Gastroesophageal sphincter (tissue), 4 donors: ENCODE measurements around the gene RNF34. TPM values are rescaled to one million over a fixed set of nuclear protein-coding genes. Genes with fewer than 3 reads are reported as not detected.

Experiments
- ATAC-seq: fragments of 150-250 bp; one replicate; pipeline ENCODE4 v1.9.1; 2016; ENCODE audit warnings: mild to moderate bottlenecking, moderate library complexity
- H3K27ac ChIP-seq, 4 donors: fragments of 200-600 bp; sonication (generic) in 3 of 4; 1 replicate in 3 of 4; 2 replicates in 1 of 4; pipeline ENCODE4 v1.5.1; 2016 to 2019
- H3K27me3 ChIP-seq: fragments of 200-600 bp; sonication (generic); one replicate; pipeline ENCODE4 v1.5.1; 2019
- H3K36me3 ChIP-seq, 2 donors: fragments of 200-600 bp; sonication (generic); one replicate each; pipeline ENCODE4 v1.5.1; 2019; ENCODE audit warnings: control low read depth in 1 of 2
- H3K4me1 ChIP-seq, 3 donors: fragments of 200-600 bp; sonication (generic); 1 replicate in 2 of 3; 2 replicates in 1 of 3; pipeline ENCODE4 v1.5.1; 2016 to 2019; ENCODE audit warnings: control low read depth in 2 of 3
- H3K4me3 ChIP-seq, 2 donors: fragments of 200-600 bp; sonication (generic); one replicate each; pipeline ENCODE4 v1.5.1; 2019; ENCODE audit warnings: mild to moderate bottlenecking in 1 of 2, moderate library complexity in 1 of 2
- H3K9me3 ChIP-seq, 3 donors: fragments of 200-600 bp; sonication (generic); one replicate each; pipeline ENCODE4 v1.5.1; 2017 to 2019; ENCODE audit warnings: control low read depth in 2 of 3
- EP300 ChIP-seq: sonication (generic); formaldehyde crosslinking; IDR thresholded peaks from one replicate; pipeline ENCODE4 v1.6.1; 2017; ENCODE audit warnings: antibody characterized with exemption, mild to moderate bottlenecking
- POLR2A ChIP-seq, 2 donors: fragments of 450-650 bp; IDR thresholded peaks; one replicate each; pipeline ENCODE4 v1.6.1; 2017; ENCODE audit warnings: antibody characterized with exemption in 2 of 2, mild to moderate bottlenecking in 2 of 2, moderate library complexity in 1 of 2
- POLR2AphosphoS5 ChIP-seq: sonication (generic); formaldehyde crosslinking; IDR thresholded peaks from one replicate; pipeline ENCODE4 v1.6.1; 2017; ENCODE audit warnings: antibody characterized with exemption
- WGBS, 2 donors: methylation state at CpG; one replicate each; pipeline ENCODE4 v1.1.5; 2018; ENCODE audit warnings: low coverage in 1 of 2; 5-methylcytosine and 5-hydroxymethylcytosine counted together
- total RNA-seq, 4 donors: library from RNA; depleted of rRNA; stranded (reverse); fragments of >200 nt; gene quantifications; one replicate each; pipeline ENCODE4 v1.1.0, GENCODE V29; 2016
- TF ChIP-seq, protein P1 (sequence below), 4 experiments: fragments of 200-600 bp in 2 of 4; fragments of 450-650 bp in 2 of 4; sonication (generic) in 1 of 4; IDR thresholded peaks; one replicate each; pipeline ENCODE4 v1.5.1; 2017 to 2019; ENCODE audit warnings: antibody characterized with exemption in 4 of 4, mild to moderate bottlenecking in 2 of 4, moderate library complexity in 2 of 4

The RNF34 gene
- total RNA-seq, 4 donors from 2014 or later = 42.5 to 76.0 (median 56.3) TPM

DNA sequence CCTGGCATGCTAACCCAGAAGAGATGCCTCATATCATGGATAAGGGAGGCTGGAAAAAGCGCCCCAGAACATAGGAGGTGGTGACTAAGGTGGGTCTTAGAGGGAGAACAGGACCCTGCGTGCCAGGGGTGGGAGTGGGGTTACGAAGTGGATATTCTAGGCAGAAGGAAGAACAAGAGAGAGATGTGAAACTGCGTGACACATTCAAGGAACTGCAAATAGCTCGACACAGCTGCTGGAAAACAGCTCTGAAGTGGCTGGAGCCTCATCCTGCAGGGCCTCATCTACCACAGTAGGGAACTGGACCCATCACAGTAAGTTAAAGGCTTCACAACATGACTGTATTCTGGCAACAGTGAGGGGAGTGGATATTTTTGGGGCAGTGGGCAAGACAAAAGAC lies 61.1 kb downstream of the RNF34 start:
- ATAC-seq = no peak
- H3K4me1 ChIP-seq = peaks cover 0 to 10% (median 6%) of the 10 kb centered on the region in 3 donors
- H3K4me3 ChIP-seq = no peak overlapping the region
- H3K27ac ChIP-seq = no peak overlapping the region
- no peaks in the 10 kb centered on the region for H3K27me3 ChIP-seq
- 84 to 85% methylated on average over 4 to 5 of the region's 5 CpGs for WGBS, 2 donors
- no peaks in the 10 kb centered on the region for H3K36me3 ChIP-seq
- no peaks in the 10 kb centered on the region for H3K9me3 ChIP-seq
- TF ChIP-seq EP300 = no peak
- TF ChIP-seq, protein P1, sequence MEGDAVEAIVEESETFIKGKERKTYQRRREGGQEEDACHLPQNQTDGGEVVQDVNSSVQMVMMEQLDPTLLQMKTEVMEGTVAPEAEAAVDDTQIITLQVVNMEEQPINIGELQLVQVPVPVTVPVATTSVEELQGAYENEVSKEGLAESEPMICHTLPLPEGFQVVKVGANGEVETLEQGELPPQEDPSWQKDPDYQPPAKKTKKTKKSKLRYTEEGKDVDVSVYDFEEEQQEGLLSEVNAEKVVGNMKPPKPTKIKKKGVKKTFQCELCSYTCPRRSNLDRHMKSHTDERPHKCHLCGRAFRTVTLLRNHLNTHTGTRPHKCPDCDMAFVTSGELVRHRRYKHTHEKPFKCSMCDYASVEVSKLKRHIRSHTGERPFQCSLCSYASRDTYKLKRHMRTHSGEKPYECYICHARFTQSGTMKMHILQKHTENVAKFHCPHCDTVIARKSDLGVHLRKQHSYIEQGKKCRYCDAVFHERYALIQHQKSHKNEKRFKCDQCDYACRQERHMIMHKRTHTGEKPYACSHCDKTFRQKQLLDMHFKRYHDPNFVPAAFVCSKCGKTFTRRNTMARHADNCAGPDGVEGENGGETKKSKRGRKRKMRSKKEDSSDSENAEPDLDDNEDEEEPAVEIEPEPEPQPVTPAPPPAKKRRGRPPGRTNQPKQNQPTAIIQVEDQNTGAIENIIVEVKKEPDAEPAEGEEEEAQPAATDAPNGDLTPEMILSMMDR (IDR thresholded peaks at IDR 0.05) = no peak
- no peak for TF ChIP-seq POLR2AphosphoS5
- no peak for TF ChIP-seq POLR2A (IDR thresholded peaks at IDR 0.05)

DNA sequence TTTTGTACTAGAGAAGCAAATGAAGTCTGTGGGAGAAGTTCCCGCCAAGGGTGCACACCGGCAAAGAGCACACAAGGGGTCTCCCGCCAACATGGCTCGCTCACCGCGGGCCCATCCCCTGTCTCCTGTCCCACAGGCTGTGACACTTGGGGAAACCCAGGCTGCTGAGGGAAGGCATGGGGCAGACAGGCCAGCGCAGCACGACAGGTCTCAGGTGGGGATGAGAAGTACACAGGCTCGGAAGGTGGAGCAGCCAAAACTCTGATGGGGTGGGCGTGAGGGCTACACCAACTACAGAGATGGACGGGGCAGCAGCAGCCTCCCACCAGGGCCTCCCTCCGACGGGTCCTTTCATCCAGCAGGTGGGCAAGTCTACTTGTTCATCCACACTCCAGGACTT lies 64.4 kb downstream of the RNF34 start:
- H3K27ac ChIP-seq = no peak overlapping the region
- WGBS, 2 donors = 95 to 100% methylated on average over 3 to 8 of the region's 13 CpGs
- no peak for TF ChIP-seq POLR2AphosphoS5
- no peak for TF ChIP-seq EP300
- no peak for TF ChIP-seq POLR2A (IDR thresholded peaks at IDR 0.05)
- TF ChIP-seq, protein P1 (IDR thresholded peaks at IDR 0.05) = no peak
- H3K9me3 ChIP-seq = no peaks in the 10 kb centered on the region
- H3K4me3 ChIP-seq = no peak overlapping the region
- H3K27me3 ChIP-seq = no peaks in the 10 kb centered on the region
- peaks cover 0 to 28% (median 11%) of the 10 kb centered on the region in 3 donors for H3K4me1 ChIP-seq
- ATAC-seq = no peak
- no peaks in the 10 kb centered on the region for H3K36me3 ChIP-seq

DNA sequence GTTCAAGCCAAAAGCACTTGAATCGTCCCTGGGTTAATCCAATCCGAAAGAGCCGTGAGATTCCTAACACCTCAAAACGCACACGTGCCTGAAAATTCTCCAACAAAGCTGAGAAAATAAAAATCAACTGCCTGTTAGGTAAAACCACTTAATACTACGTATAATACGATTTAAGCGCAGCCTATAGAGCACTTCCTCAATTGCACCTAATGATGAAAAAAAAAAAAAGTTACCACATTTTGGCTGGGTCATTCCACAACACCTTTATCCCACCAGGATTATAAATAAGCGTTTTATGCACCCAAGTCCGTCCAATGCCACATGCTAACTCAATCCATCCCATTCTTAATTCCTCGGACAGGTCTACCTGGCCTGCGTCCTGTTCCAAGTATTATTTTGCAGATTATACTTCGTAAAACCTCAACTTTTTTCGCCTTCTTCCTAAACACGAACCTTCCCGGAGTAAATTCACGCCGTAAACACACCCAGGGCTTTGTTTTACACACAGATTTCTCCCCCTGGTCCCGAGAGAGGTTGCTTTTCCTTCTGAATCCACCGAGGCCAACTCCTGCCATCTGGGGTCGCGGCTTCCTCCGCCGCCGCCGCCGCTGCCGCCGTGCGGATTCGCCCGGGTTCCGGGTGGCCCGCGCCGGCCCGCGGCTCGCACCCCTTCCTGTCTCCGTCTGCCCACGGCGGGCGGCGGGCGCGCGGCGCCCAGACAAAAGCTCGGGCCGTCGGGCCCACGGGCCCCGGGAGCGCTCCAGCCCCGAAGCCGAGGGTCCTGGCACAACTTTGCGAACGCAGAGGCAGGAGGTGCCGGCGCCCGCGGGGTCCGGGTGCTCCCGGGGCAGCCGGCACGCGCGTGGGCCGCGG lies 66.2 kb downstream of the RNF34 start:
- Histone ChIP-seq H3K4me1 (peaks cover 0 to 28% (median 11%) of the 10 kb centered on the region in 3 donors), H3K36me3 (no peaks in the 10 kb centered on the region), H3K27ac (peak overlapping the region in 3 of 4 donors; percentile 87 to 89 (median 88)), H3K4me3 (peak overlapping the region; percentile 41 to 66), H3K9me3 (no peaks in the 10 kb centered on the region), H3K27me3 (no peaks in the 10 kb centered on the region)
- TF ChIP-seq POLR2AphosphoS5 (no peak), POLR2A (IDR thresholded peaks at IDR 0.05) (no peak), EP300 (no peak)
- TF ChIP-seq, protein P1 (IDR thresholded peaks at IDR 0.05) = no peak
- 43 to 47% methylated on average over 17 to 19 of the region's 70 CpGs for WGBS, 2 donors
- no peak for ATAC-seq

DNA sequence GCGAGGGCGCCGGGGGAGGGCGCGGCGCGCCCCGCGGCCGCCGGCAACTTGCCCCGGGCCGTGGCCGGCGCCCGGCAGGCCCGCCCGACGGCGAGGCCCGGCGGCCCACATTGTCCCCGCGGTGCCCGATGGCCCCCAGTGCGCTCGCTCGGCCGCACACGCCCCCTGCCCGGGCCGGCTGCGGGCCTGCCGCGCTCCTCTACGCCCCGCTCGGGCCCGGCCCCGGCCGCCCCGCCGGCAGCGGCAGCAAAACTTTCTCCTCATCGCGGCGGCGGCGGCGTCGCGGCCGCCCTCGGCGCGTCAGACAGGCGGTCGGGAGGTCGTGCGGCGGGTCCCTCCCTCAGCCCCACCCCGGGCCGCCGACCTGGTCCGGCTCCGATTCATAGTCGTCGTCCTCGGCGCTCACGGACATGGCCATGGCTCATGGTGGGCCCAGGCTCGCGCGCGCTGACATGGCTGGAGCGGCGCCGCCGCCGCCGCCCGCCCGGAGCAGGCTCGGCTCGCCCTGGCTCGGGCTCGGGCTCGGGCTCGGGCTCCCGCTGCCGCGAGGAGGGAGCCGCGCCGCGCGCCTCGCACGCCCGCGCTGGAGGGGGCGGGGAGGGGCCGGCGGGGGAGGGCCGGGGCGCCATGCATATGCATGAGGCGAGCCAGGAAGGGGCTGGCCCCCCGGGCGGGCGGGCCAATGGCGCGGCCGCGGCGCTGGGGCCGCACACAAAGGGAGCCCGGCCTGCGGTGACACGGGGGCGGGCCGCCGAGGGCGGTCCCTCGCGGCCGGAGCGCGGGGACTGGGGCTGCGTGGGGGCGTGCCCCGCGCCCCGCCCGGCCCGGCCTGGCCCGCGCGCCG lies 67.1 kb downstream of the RNF34 start:
- Histone ChIP-seq H3K27me3 (no peaks in the 10 kb centered on the region), H3K9me3 (no peaks in the 10 kb centered on the region), H3K4me1 (peaks cover 0 to 32% (median 11%) of the 10 kb centered on the region in 3 donors), H3K36me3 (no peaks in the 10 kb centered on the region), H3K27ac (peak overlapping the region in 3 of 4 donors; percentile 87 to 89 (median 88)), H3K4me3 (peak overlapping the region; percentile 35 to 66)
- no peak for TF ChIP-seq EP300
- TF ChIP-seq POLR2A (IDR thresholded peaks at IDR 0.05) = peak; percentile 39 to 64
- peak; percentile 96 for ATAC-seq
- WGBS, 2 donors = 0% methylated on average over 10 of the region's 139 CpGs; no CpG with 5 or more reads in 1 of the 2 donors
